Fibroblast of lung (primary cell): ENCODE results near the gene OSBPL1A.

Experiments used
- CTCF ChIP-seq, 2 donors: IDR thresholded peaks in 1 of 2; conservative IDR thresholded peaks in 1 of 2; 1 replicate in 1 of 2; 2 replicates in 1 of 2; pipeline ENCODE4 v1.5.1; 2011 to 2012; ENCODE audit warnings: low read length in 2 of 2, control low read depth in 1 of 2, inconsistent platforms in 1 of 2, low read depth in 1 of 2, mild to moderate bottlenecking in 1 of 2
- EZH2 ChIP-seq: IDR thresholded peaks from 2 replicates; pipeline ENCODE4 v1.5.1; 2012; ENCODE audit warnings: low read length, control low read depth, mild to moderate bottlenecking; ENCODE audit errors: missing control alignments

- TF ChIP-seq EZH2 (no peak), CTCF (conservative IDR thresholded peaks at IDR 0.05 in 1 of 2, IDR thresholded peaks at IDR 0.05 in 1 of 2; ENCODE audit: low read depth in 1 of 2, low read length in 2 of 2) (no peak)
These were observed 151.5 kb downstream of the OSBPL1A start for GRCh38 chr18:24246143-24246542.
